Endothelial cell of umbilical vein (primary cell): ENCODE data around the gene BLOC1S6. TPM values are rescaled to one million over a fixed set of nuclear protein-coding genes. Genes with fewer than 3 reads are reported as not detected.

ENCODE experiments used
- BruUV-seq: library from RNA; stranded (reverse); fragments of 400-500 nt; replicated peaks from 2 replicates; lab custom pipeline; 2021; lab: Mats Ljungman, UMichigan
- CTCF ChIA-PET: fragments of 300-600, 350-600 bp; sonication (Branson Sonifier 250); formaldehyde crosslinking; loops from one replicate; lab custom pipeline; 2021; ENCODE audit warnings: antibody characterized with exemption, inconsistent platforms; lab: Charles Lee
- POLR2A ChIA-PET: fragments of 300-600, 350-600 bp; sonication (Branson Sonifier 250); formaldehyde crosslinking; loops from one replicate; lab custom pipeline; 2021; ENCODE audit warnings: antibody characterized with exemption, inconsistent platforms; lab: Charles Lee
- DNase-seq: peaks from one replicate; pipeline ENCODE4 v3.0.0-alpha.2; 2011; ENCODE audit warnings: low read depth, low spot score
- FAIRE-seq: peaks from 2 replicates; lab custom pipeline; 2011; peaks lifted over from hg19 to GRCh38; lab: Jason Lieb, UNC
- H2AFZ ChIP-seq: 2 replicates; pipeline ENCODE4 v1.6.0; 2012; ENCODE audit warnings: low read depth, low read length, control low read depth, inconsistent platforms
- H3K27ac ChIP-seq: 2 replicates; pipeline ENCODE4 v1.5.1; 2011; ENCODE audit warnings: low read depth, mild to moderate bottlenecking, control low read depth, low read length, moderate library complexity; ENCODE audit not compliant: insufficient read depth
- H3K27me3 ChIP-seq, 2 experiments: 2 replicates each; pipeline versions ENCODE4 v1.6.0 to v1.6.1; 2011; ENCODE audit warnings: low read length in 2 of 2, mixed read lengths in 1 of 2; ENCODE audit not compliant: control insufficient read depth in 2 of 2, insufficient read depth in 2 of 2
- H3K36me3 ChIP-seq, 2 experiments: 2 replicates in 1 of 2; 3 replicates in 1 of 2; pipeline ENCODE4 v1.5.1; 2011; ENCODE audit warnings: low read length in 2 of 2, mild to moderate bottlenecking in 1 of 2, moderate library complexity in 1 of 2; ENCODE audit not compliant: control insufficient read depth in 2 of 2, insufficient read depth in 2 of 2; ENCODE audit errors: extremely low read depth in 1 of 2
- H3K4me1 ChIP-seq: 3 replicates; pipeline ENCODE4 v1.5.1; 2011; ENCODE audit warnings: mild to moderate bottlenecking, low read length; ENCODE audit not compliant: control insufficient read depth, insufficient read depth; ENCODE audit errors: extremely low read depth
- H3K4me2 ChIP-seq: 2 replicates; pipeline ENCODE4 v1.6.1; 2011; ENCODE audit warnings: low read length, control low read depth, mixed read lengths; ENCODE audit not compliant: insufficient read depth
- H3K4me3 ChIP-seq, 3 experiments: fragments of 200-600 bp in 1 of 3; sonication (generic), shearing (Covaris generic) in 1 of 3; replicated peaks in 1 of 3; 2 replicates each; pipeline ENCODE4 v1.5.1; 2011 to 2016; ENCODE audit warnings: control low read depth in 3 of 3, low read length in 3 of 3, mild to moderate bottlenecking in 2 of 3, inconsistent platforms in 1 of 3, low read depth in 1 of 3, moderate library complexity in 1 of 3; ENCODE audit not compliant: insufficient read depth in 1 of 3
- H3K79me2 ChIP-seq: 2 replicates; pipeline ENCODE4 v1.6.0; 2012; ENCODE audit warnings: low read length, inconsistent platforms; ENCODE audit not compliant: control insufficient read depth, insufficient read depth
- H3K9ac ChIP-seq: replicated peaks from 2 replicates; pipeline ENCODE3; 2011; ENCODE audit warnings: low read length, control low read depth; ENCODE audit not compliant: insufficient read depth; ENCODE audit errors: extremely low read depth
- H3K9me1 ChIP-seq: replicated peaks from 3 replicates; pipeline ENCODE4 v1.6.0; 2011; ENCODE audit warnings: mild to moderate bottlenecking, low read length; ENCODE audit not compliant: control insufficient read depth, insufficient read depth; ENCODE audit errors: extremely low read depth
- H3K9me3 ChIP-seq: replicated peaks from 2 replicates; pipeline ENCODE4 v1.5.1; 2012; ENCODE audit warnings: low read length, inconsistent platforms; ENCODE audit not compliant: control insufficient read depth, insufficient read depth
- H4K20me1 ChIP-seq: replicated peaks from 2 replicates; pipeline ENCODE3; 2011; ENCODE audit warnings: mild to moderate bottlenecking, low read length; ENCODE audit not compliant: control insufficient read depth, insufficient read depth; ENCODE audit errors: extremely low read depth
- CTCF ChIP-seq, 2 donors: IDR thresholded peaks; 1 replicate in 1 of 2; 2 replicates in 1 of 2; pipeline ENCODE4 v1.5.1; 2011; ENCODE audit warnings: low read length in 2 of 2, mild to moderate bottlenecking in 2 of 2, moderate library complexity in 2 of 2, control low read depth in 1 of 2, inconsistent platforms in 1 of 2, low read depth in 1 of 2; ENCODE audit not compliant: insufficient read depth in 1 of 2; ENCODE audit errors: extremely low read depth in 1 of 2
- GATA2 ChIP-seq: IDR thresholded peaks from 2 replicates; pipeline ENCODE4 v1.7.0; 2011; ENCODE audit warnings: low read depth, mild to moderate bottlenecking, moderate library complexity, mixed read lengths, low read length; ENCODE audit not compliant: insufficient read length, insufficient read depth
- MYC ChIP-seq: IDR thresholded peaks from one replicate; pipeline ENCODE4 v1.6.1; 2011; ENCODE audit warnings: mild to moderate bottlenecking, low read depth, low read length
- POLR2A ChIP-seq: IDR thresholded peaks from 2 replicates; pipeline ENCODE4 v1.6.1; 2012; ENCODE audit warnings: low read depth, mild to moderate bottlenecking, control low read depth, low read length
- POLR2AphosphoS5 ChIP-seq: IDR thresholded peaks from 2 replicates; pipeline ENCODE4 v1.6.1; 2012; ENCODE audit warnings: low read depth, mild to moderate bottlenecking, control low read depth, low read length, moderate library complexity; ENCODE audit not compliant: insufficient read depth
- dilution Hi-C: fragments of 300-500 bp; cut with MboI; formaldehyde crosslinking; loops from one replicate; pipeline ENCODE4 v1.15.0; 2019; ENCODE audit warnings: low sequenced_read_pairs; ENCODE audit not compliant: extremely low pct_ligation_motif_present
- intact Hi-C: fragments of 100-400 bp; cut with micrococcal nuclease; formaldehyde crosslinking; loops from one replicate; pipeline ENCODE4 v1.10.0; 2022
- polyA plus RNA-seq, 4 experiments: library from polyadenylated mRNA; depleted of rRNA in 3 of 4; stranded (reverse) in 3 of 4; unstranded in 1 of 4; fragments of >200 nt; gene quantifications; 2 replicates each; pipeline versions ENCODE4 v1.2.1 to v1.2.3, GENCODE V29; 2011 to 2012; ENCODE audit warnings: missing spikeins in 1 of 4
- total RNA-seq: library from RNA; stranded (reverse); gene quantifications from 2 replicates; pipeline ENCODE4 v1.2.3, GENCODE V29; 2021
- TF ChIP-seq, protein P1 (sequence below): IDR thresholded peaks from 2 replicates; pipeline ENCODE4 v1.6.1; 2011; ENCODE audit not compliant: insufficient read depth, insufficient read length

BLOC1S6 gene
- total and polyA plus RNA-seq, 2 donors (not counting 3 experiments of a cell fraction or from before 2014, with no cell fraction given) = 8.2 to 39.2 TPM

DNA sequence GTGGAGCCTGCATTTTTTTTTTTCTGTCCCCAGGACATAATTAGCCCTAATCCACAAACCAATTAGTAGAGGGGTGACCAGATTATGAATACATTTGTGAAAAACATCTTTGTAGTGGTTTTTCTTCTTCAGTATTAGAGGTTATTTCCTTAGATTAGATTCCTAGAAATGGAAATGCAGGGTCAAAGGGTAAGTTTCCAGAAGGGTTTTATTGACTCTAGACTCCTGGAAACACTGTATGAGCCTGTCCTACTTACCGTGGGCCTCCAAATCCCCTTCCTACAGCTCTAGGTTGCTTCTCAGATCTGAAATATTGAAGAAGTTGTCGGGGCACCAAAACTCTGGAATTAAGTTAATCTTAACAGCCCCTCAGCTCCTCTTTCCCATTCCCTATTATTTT, 70.1 kb downstream of the BLOC1S6 start:
- no peak overlapping the region for H3K4me3 ChIP-seq
- H3K9me3 ChIP-seq = no peaks in the 10 kb centered on the region
- CTCF ChIA-PET = interaction anchor here (0.8 kb wide), 1 partner anchor 25 kb away, joined by 3 read pairs; no protein-coding TSS in a partner anchor
- no peaks in the 10 kb centered on the region for H3K27me3 ChIP-seq
- no peaks in the 10 kb centered on the region for H3K4me1 ChIP-seq
- FAIRE-seq = no peak
- intact Hi-C loops = no loop called here
- H4K20me1 ChIP-seq = no peaks in the 10 kb centered on the region
- H3K9me1 ChIP-seq = no peaks in the 10 kb centered on the region
- no TSS peak for BruUV-seq
- H3K4me2 ChIP-seq = no peak overlapping the region
- DNase-seq = no peak
- no peaks in the 10 kb centered on the region for H3K36me3 ChIP-seq
- no peaks in the 10 kb centered on the region for H3K79me2 ChIP-seq
- TF ChIP-seq CTCF (IDR thresholded peaks at IDR 0.05; ENCODE audit: extremely low read depth in 1 of 2, insufficient read depth in 1 of 2, low read depth in 1 of 2, low read length in 2 of 2) (no peak), GATA2 (no peak), MYC (no peak), POLR2A (no peak), POLR2AphosphoS5 (no peak)
- TF ChIP-seq, protein P1, sequence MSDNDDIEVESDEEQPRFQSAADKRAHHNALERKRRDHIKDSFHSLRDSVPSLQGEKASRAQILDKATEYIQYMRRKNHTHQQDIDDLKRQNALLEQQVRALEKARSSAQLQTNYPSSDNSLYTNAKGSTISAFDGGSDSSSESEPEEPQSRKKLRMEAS = no peak
- no peak overlapping the region for H2AFZ ChIP-seq
- dilution Hi-C loops = no loop called here
- POLR2A ChIA-PET = no interaction called here
- no peak overlapping the region for H3K9ac ChIP-seq
- no peak overlapping the region for H3K27ac ChIP-seq
